AG10803 (cell line): ENCODE results near the gene ITGA1.
A peak's percentile ranks its signal among the peaks of the same experiment; 100 is the strongest.

Experiments used
- DNase-seq: peaks from one replicate; pipeline ENCODE4 v3.0.0; 2010; ENCODE audit warnings: low read depth
- H3K4me3 ChIP-seq: 2 replicates; pipeline ENCODE4 v1.5.1; 2011; ENCODE audit warnings: mild to moderate bottlenecking, low read length, control low read depth
- TF ChIP-seq, protein P1 (sequence below): conservative IDR thresholded peaks from 2 replicates; pipeline ENCODE4 v1.5.1; 2011; ENCODE audit warnings: mild to moderate bottlenecking, low read length, control low read depth, inconsistent platforms

The ITGA1 gene

DNA sequence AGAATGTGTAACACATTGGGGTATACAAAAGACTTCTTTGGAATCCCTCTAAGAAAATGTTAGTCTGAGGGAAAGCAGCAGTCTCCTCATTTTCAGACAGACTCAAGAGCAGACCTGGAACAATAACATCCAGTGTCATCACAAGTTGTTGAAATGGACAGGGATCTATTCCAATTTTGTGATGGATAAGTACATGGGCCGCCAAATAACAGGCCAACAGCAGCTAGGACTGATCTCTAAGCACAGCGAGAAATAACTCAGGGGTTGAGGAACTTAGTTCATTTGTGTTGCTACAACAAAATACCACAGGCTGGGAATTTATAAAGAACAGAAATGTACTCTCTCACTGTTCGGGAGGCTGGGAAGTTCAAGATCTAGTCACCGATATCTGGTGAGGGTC, 193.8 kb downstream of the ITGA1 start:
- H3K4me3 ChIP-seq, result no peak overlapping the region
- TF ChIP-seq, protein P1, sequence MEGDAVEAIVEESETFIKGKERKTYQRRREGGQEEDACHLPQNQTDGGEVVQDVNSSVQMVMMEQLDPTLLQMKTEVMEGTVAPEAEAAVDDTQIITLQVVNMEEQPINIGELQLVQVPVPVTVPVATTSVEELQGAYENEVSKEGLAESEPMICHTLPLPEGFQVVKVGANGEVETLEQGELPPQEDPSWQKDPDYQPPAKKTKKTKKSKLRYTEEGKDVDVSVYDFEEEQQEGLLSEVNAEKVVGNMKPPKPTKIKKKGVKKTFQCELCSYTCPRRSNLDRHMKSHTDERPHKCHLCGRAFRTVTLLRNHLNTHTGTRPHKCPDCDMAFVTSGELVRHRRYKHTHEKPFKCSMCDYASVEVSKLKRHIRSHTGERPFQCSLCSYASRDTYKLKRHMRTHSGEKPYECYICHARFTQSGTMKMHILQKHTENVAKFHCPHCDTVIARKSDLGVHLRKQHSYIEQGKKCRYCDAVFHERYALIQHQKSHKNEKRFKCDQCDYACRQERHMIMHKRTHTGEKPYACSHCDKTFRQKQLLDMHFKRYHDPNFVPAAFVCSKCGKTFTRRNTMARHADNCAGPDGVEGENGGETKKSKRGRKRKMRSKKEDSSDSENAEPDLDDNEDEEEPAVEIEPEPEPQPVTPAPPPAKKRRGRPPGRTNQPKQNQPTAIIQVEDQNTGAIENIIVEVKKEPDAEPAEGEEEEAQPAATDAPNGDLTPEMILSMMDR, result no peak

DNA sequence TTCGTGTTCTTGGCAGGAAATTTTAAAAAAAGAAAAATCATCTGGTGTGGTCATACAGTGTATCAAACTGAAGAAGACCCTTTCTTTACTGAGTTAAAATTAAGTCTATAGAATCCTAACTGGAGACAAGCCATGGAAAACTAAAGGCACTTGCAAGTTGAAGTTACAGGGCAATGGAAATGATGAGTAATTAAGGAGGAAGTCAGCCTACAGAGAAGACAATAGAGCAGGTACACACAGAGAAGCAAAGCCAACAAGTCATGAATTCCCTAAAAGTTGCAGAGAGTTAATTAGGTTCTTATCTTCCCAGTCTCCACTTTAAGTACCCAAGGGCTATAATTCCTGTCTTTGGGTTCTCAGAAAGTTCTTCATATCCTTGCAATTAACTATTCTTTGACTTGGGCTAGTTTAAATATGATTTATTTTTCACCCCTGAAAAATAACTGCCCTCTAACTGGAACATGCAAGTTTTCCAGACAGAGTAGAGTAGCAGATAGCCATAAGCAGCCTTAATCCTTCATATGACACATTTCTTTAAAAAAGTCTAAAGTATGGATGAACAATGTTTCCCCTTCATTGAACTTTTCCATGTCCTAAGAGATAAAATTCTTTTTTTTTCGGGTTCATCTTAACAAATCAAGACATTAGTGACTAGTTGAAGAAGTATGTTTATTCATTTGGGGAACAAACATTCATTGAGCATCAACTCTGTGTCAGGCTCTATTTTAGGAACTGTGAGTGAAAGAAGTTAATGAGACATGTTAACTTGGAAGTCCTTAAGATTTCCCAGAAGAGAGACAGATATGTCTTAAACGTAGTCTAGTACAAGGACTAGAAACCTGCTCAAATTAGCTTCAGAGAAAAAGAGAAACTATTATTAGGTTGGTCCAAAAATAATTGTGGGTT, 196.3 kb downstream of the ITGA1 start:
- H3K4me3 ChIP-seq, result no peak overlapping the region
- TF ChIP-seq, protein P1, result no peak
- no peak for DNase-seq

More for the DNA sequence above, 193.8 kb downstream of the ITGA1 start:
- DNase-seq, result no peak

DNA sequence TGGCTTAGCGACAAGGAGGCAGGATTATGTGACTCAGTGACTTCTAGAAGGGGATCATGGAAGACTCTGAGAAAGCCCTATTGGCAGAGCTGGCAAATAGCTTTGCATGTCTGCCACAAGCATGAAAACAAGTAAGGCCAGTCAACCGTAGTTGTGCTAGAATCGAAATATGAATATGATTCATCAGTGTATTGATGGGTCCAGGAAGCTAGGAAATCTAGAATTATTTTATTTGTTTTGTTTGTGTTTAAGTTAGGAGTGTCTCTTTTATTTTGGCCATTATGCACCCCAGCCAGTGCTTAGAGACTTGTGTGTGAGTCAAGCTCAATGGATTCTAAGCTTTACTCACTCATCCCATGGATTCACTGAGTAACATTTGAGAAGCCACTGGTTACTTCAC, 197.6 kb downstream of the ITGA1 start:
- TF ChIP-seq, protein P1, result no peak
- no peak overlapping the region for H3K4me3 ChIP-seq
- no peak for DNase-seq

DNA sequence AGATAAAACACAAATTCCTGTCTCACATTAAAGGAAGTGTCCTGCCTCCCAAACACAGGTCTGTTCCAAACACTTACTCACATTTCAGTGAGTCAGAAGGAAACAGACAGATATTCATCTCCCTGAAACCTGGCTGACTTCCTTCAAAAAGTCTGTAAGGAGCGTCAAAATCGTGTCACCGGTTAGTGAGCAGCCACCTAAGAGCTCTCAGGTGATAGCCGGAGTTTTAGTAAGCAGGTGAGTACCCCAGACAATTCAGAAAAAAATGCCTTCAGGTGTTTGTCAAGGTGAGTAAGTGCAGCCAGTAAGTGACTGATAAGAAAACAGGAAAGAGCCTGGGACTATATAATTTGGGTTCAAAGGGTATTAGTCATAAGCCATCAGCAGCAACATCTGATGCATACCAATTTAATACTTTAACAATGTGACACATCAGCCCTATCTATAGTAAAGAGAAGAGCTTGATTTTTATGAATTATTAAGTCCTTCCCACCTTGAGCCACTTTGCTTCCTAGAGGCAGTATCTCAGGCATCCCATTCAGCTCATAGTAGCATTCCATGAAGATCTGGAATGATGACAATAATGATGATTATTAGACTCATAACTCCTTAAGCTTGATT, 200.1 kb downstream of the ITGA1 start:
- no peak overlapping the region for H3K4me3 ChIP-seq
- TF ChIP-seq, protein P1, result no peak; the same call in 1 of the 2 replicates

DNA sequence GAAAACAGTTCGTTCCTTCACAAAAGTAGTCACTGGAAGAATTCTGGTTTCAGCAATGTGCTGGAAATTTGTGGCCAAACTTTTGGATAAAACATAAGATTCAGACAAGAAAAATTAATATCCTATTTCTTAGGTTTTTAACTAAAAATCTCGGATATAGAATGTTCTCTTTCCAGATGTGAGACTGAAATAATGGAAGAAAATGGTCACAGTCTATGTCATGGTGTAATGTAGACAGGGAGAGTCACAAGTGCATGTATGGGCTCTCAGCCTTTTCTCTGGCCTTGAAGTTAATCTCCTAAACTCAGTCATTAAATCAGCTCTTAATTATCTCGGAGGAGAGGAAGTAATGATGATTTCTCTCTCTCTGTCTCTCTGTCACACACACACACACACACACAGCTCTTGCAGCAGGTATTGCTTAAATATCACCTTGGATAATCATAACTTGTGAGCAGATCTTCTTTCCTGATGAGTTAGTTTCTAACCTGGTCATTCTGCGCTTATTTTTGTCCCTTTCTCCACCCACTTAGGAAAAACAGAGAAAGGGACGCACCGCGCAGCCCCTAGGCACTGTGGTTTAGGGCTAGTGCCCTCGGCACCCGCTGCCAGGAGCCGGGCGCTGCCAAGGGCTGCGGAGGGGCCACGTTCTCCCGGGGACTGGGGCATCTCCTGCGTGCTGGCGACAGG, 200.8 kb downstream of the ITGA1 start:
- peak overlapping the region; percentile 82 for H3K4me3 ChIP-seq
- no peak for DNase-seq
- TF ChIP-seq, protein P1, result no peak

More for the DNA sequence above, 200.1 kb downstream of the ITGA1 start:
- DNase-seq, result no peak

DNA sequence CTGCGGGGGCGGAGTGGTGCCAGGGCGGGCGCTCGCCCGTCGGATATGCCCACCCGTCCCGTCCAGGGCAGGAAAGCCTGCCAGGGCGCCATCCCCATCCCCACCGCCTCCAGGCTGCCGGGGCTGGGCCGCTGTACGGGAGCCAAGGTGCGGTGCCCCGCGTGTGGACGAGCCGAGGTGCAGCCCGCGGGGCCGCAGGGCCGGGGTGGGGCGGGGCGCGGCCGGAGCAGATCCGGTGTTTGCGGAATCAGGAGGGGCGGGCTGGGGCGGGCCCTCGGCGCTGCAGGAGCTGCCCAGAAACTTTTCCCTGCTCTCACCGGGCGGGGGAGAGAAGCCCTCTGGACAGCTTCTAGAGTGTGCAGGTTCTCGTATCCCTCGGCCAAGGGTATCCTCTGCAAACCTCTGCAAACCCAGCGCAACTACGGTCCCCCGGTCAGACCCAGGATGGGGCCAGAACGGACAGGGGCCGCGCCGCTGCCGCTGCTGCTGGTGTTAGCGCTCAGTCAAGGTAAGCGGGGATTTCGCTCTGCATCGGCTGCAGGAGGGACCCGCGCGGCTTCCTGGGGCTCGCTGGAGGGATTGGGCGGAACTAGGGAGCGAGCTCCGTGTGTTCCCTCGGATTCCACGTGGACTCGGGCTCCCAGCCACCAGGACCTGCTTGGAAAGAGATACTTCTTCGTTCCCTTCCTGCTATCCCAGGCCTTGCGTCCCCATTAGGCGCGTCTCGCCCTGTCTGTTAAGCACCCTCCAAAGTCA, 201.5 kb downstream of the ITGA1 start, which contains the start of gene ITGA2:
TSS of gene ITGA2 (plus strand) at position 328 of the 756 bp plus-strand sequence. CDS start at position 445, 117 bp downstream.
- H3K4me3 ChIP-seq, result peak within 1 kb of the TSS; percentile 82
- TF ChIP-seq, protein P1, result no peak
- DNase-seq, result peak; percentile 37
